H9 (cell line): ENCODE measurements around the gene BRF1. TPM values are rescaled to one million over a fixed set of nuclear protein-coding genes. Genes with fewer than 3 reads are reported as not detected.

Experiments used
- DNase-seq: peaks from one replicate; pipeline ENCODE4 v3.0.0-alpha.2; 2017
- H2AFZ ChIP-seq: one replicate; pipeline ENCODE4 v1.6.1; 2013; ENCODE audit warnings: mild to moderate bottlenecking, low read length, control low read depth, moderate library complexity
- H2AK5ac ChIP-seq: 2 replicates; pipeline ENCODE4 v1.6.1; 2013; ENCODE audit warnings: low read length, control low read depth, mixed read lengths; ENCODE audit not compliant: insufficient read length
- H2BK120ac ChIP-seq: one replicate; pipeline ENCODE4 v1.6.1; 2013; ENCODE audit warnings: low read depth, mild to moderate bottlenecking, low read length, control low read depth, inconsistent platforms; ENCODE audit not compliant: poor library complexity, severe bottlenecking
- H2BK12ac ChIP-seq: 2 replicates; pipeline ENCODE4 v1.6.1; 2013; ENCODE audit warnings: low read length, control low read depth, mixed read lengths, low read depth; ENCODE audit not compliant: insufficient read length
- H2BK15ac ChIP-seq: 2 replicates; pipeline ENCODE4 v1.6.1; 2013; ENCODE audit warnings: low read depth, low read length, control low read depth
- H2BK20ac ChIP-seq: one replicate; pipeline ENCODE4 v1.6.1; 2013; ENCODE audit warnings: low read depth, mild to moderate bottlenecking, low read length, control low read depth, inconsistent platforms; ENCODE audit not compliant: poor library complexity, severe bottlenecking
- H2BK5ac ChIP-seq: 2 replicates; pipeline ENCODE4 v1.6.1; 2013; ENCODE audit warnings: low read length, control low read depth, mixed read lengths; ENCODE audit not compliant: insufficient read length
- H3K14ac ChIP-seq: 2 replicates; pipeline ENCODE4 v1.6.1; 2013; ENCODE audit warnings: low read length, control low read depth; ENCODE audit not compliant: insufficient read depth
- H3K18ac ChIP-seq: 2 replicates; pipeline ENCODE4 v1.6.1; 2013; ENCODE audit warnings: low read depth, mild to moderate bottlenecking, mixed read lengths, low read length, control low read depth; ENCODE audit not compliant: insufficient read length
- H3K23ac ChIP-seq: 2 replicates; pipeline ENCODE4 v1.6.1; 2013; ENCODE audit warnings: low read length, control low read depth, mixed read lengths, low read depth; ENCODE audit not compliant: insufficient read length
- H3K23me2 ChIP-seq: 2 replicates; pipeline ENCODE4 v1.6.1; 2013; ENCODE audit warnings: low read depth, mild to moderate bottlenecking, mixed read lengths, low read length, control low read depth; ENCODE audit not compliant: insufficient read length, poor library complexity, severe bottlenecking
- H3K27ac ChIP-seq: 2 replicates; pipeline ENCODE4 v1.5.1; 2013; ENCODE audit warnings: low read length, control low read depth, mixed read lengths, low read depth; ENCODE audit not compliant: insufficient read length
- H3K27me3 ChIP-seq: 2 replicates; pipeline ENCODE4 v1.6.1; 2013; ENCODE audit warnings: low read length, control low read depth, inconsistent platforms; ENCODE audit not compliant: insufficient read depth
- H3K4ac ChIP-seq: 2 replicates; pipeline ENCODE4 v1.6.1; 2013; ENCODE audit warnings: low read depth, mild to moderate bottlenecking, control low read depth, inconsistent platforms, low read length, moderate library complexity
- H3K4me1 ChIP-seq: 2 replicates; pipeline ENCODE4 v1.6.1; 2013; ENCODE audit warnings: low read length, control low read depth, inconsistent platforms; ENCODE audit not compliant: insufficient read depth
- H3K4me2 ChIP-seq: 2 replicates; pipeline ENCODE4 v1.6.1; 2013; ENCODE audit warnings: low read length, control low read depth, mixed read lengths; ENCODE audit not compliant: insufficient read length, insufficient read depth
- H3K56ac ChIP-seq: 2 replicates; pipeline ENCODE4 v1.6.1; 2013; ENCODE audit warnings: low read depth, mild to moderate bottlenecking, mixed read lengths, low read length, control low read depth; ENCODE audit not compliant: insufficient read length
- H3K79me1 ChIP-seq: 2 replicates; pipeline ENCODE4 v1.6.1; 2013; ENCODE audit warnings: low read depth, mild to moderate bottlenecking, moderate library complexity, low read length, control low read depth, inconsistent platforms; ENCODE audit not compliant: insufficient read depth, poor library complexity, severe bottlenecking
- H3K79me2 ChIP-seq: 2 replicates; pipeline ENCODE4 v1.6.1; 2013; ENCODE audit warnings: low read length, control low read depth, inconsistent platforms; ENCODE audit not compliant: insufficient read depth
- H3K9ac ChIP-seq: 2 replicates; pipeline ENCODE4 v1.6.1; 2013; ENCODE audit warnings: low read length, control low read depth, mixed read lengths; ENCODE audit not compliant: insufficient read length; ENCODE audit errors: extremely low read depth
- H3K9me3 ChIP-seq: one replicate; pipeline ENCODE4 v1.6.1; 2013; ENCODE audit warnings: low read depth, low read length, inconsistent platforms; ENCODE audit not compliant: control insufficient read depth
- H3T11ph ChIP-seq: one replicate; pipeline ENCODE4 v1.6.1; 2013; ENCODE audit warnings: mild to moderate bottlenecking, low read length, control low read depth, inconsistent platforms
- H4K20me1 ChIP-seq: one replicate; pipeline ENCODE4 v1.6.1; 2013; ENCODE audit not compliant: control insufficient read depth, insufficient read length, insufficient read depth
- H4K5ac ChIP-seq: 2 replicates; pipeline ENCODE4 v1.6.1; 2013; ENCODE audit warnings: low read depth, mild to moderate bottlenecking, mixed read lengths, low read length, control low read depth; ENCODE audit not compliant: insufficient read length
- H4K8ac ChIP-seq: replicated peaks from 2 replicates; pipeline ENCODE4 v1.6.1; 2013; ENCODE audit warnings: low read length, control low read depth, mixed read lengths, low read depth; ENCODE audit not compliant: insufficient read length
- H4K91ac ChIP-seq: 2 replicates; pipeline ENCODE4 v1.6.1; 2013; ENCODE audit warnings: low read depth, mild to moderate bottlenecking, moderate library complexity, mixed read lengths, low read length, control low read depth; ENCODE audit not compliant: insufficient read length
- H3K27ac Mint-ChIP-seq, 3 experiments: 2 replicates in 2 of 3; 3 replicates in 1 of 3; pipeline ENCODE4 v1.8.0; 2020 to 2021; ENCODE audit warnings: mixed read lengths in 3 of 3, mild to moderate bottlenecking in 1 of 3, moderate library complexity in 1 of 3
- H3K27me3 Mint-ChIP-seq: 2 replicates; pipeline ENCODE4 v1.8.0; 2021; ENCODE audit warnings: low read depth, mild to moderate bottlenecking, moderate library complexity, mixed read lengths
- H3K36me3 Mint-ChIP-seq, 3 experiments: 2 replicates in 2 of 3; 3 replicates in 1 of 3; pipeline ENCODE4 v1.8.0; 2020 to 2021; ENCODE audit warnings: low read depth in 3 of 3, mixed read lengths in 3 of 3; ENCODE audit not compliant: insufficient read depth in 1 of 3
- H3K4me1 Mint-ChIP-seq, 2 experiments: 2 replicates each; pipeline ENCODE4 v1.8.0; 2020; ENCODE audit warnings: mixed read lengths in 2 of 2
- H3K4me3 Mint-ChIP-seq, 2 experiments: 2 replicates in 1 of 2; 3 replicates in 1 of 2; pipeline ENCODE4 v1.8.0; 2020 to 2021; ENCODE audit warnings: mild to moderate bottlenecking in 2 of 2, mixed read lengths in 2 of 2, moderate library complexity in 1 of 2
- H3K9me3 Mint-ChIP-seq, 2 experiments: 2 replicates in 1 of 2; 3 replicates in 1 of 2; pipeline ENCODE4 v1.8.0; 2020; ENCODE audit warnings: mild to moderate bottlenecking in 2 of 2, mixed read lengths in 2 of 2, moderate library complexity in 1 of 2
- CTCF ChIP-seq: fragments of 200-600 bp; sonication (generic); conservative IDR thresholded peaks from 3 replicates; pipeline ENCODE4 v1.8.0; 2021; ENCODE audit warnings: antibody characterized with exemption, mild to moderate bottlenecking
- WGBS: extraction: QIAGEN DNeasy Blood & Tissue Kit; methylation state at CpG from one replicate; pipeline ENCODE4 v1.1.7; 2013; ENCODE audit warnings: missing lambda C conversion rate, low lambda C conversion rate, mixed read lengths; ENCODE audit not compliant: insufficient read length; ENCODE audit errors: extremely low coverage; 5-methylcytosine and 5-hydroxymethylcytosine counted together
- total RNA-seq: library from RNA; stranded (reverse); gene quantifications from 2 replicates; pipeline ENCODE4 v1.2.1, GENCODE V29; 2021

BRF1 gene
- total RNA-seq, 1 experiment from 2014 or later = 28.3 TPM

DNA sequence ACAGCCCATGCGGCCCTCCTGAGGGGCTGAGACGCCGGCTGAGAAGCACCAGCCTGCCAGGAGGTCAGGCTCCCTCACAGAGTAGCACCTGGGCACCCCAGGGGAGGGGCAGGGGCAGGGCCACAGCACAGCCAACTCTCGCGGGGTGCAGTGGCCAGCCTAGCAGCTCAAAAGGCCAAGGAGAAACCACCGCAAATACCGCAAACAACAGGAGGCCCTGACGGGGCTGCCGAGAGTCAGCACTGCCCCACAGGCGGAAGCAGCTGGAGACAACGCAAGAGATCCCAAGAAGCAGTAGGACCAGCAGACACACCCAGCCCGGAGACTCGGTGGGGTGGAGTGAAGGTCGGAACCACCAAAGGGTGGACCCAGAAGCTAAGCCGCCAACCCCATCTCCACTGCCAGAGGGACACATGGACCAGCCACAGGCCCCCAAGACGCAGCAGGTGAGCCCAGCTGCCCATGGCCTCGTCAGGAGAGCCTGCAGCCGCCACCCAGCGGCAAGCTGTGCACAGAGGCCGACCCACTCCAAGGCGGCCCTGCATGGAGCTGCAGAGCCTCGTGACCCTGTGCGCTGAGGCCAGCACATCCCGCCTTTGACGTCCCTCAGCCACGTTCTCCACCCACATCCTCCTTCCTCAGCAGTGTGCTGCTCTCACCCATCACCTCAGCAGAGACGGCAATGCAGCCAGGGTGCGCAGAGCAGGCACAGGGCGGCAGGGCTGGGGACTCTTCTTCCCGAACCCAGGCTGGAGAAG, 84.1 kb downstream of the BRF1 start:
- no CpG with 5 or more reads among the region's 30 CpGs for WGBS
- no peaks in the 10 kb centered on the region for H3K27me3 ChIP-seq
- H3K27ac ChIP-seq = no peak overlapping the region
- no peaks in the 10 kb centered on the region for H3K79me2 ChIP-seq
- no peak overlapping the region for H2AK5ac ChIP-seq
- H3K4me2 ChIP-seq = no peak overlapping the region
- no peak overlapping the region for H3K4me3 Mint-ChIP-seq
- H3K36me3 Mint-ChIP-seq = peaks cover 2 to 15% (median 14%) of the 10 kb centered on the region in 3 experiments; a peak in 6 of 7 replicates
- no peak for TF ChIP-seq CTCF
- H3K18ac ChIP-seq = no peak overlapping the region
- no peak overlapping the region for H4K5ac ChIP-seq
- DNase-seq = no peak
- H3K56ac ChIP-seq = no peak overlapping the region
- no peak overlapping the region for H2BK20ac ChIP-seq
- no peak overlapping the region for H2BK120ac ChIP-seq
- no peak overlapping the region for H4K8ac ChIP-seq
- no peak overlapping the region for H2AFZ ChIP-seq
- H2BK12ac ChIP-seq = no peak overlapping the region
- no peak overlapping the region for H2BK15ac ChIP-seq
- H3K23ac ChIP-seq = no peak overlapping the region
- no peaks in the 10 kb centered on the region for H3K4me1 Mint-ChIP-seq
- no peak overlapping the region; the same call in 1 of the 2 replicates for H3K14ac ChIP-seq
- no peaks in the 10 kb centered on the region for H3K79me1 ChIP-seq
- H3K23me2 ChIP-seq = no peaks in the 10 kb centered on the region
- H3K9me3 ChIP-seq = no peaks in the 10 kb centered on the region
- no peak overlapping the region for H3K4ac ChIP-seq
- no peaks in the 10 kb centered on the region for H4K20me1 ChIP-seq
- H3K27ac Mint-ChIP-seq = no peak overlapping the region; a peak in 1 of 7 replicates
- no peak overlapping the region for H3K9ac ChIP-seq
- no peaks in the 10 kb centered on the region for H3K27me3 Mint-ChIP-seq
- H3T11ph ChIP-seq = no peak overlapping the region
- H2BK5ac ChIP-seq = no peak overlapping the region
- H3K9me3 Mint-ChIP-seq = no peaks in the 10 kb centered on the region; a peak in 1 of 5 replicates
- no peaks in the 10 kb centered on the region for H3K4me1 ChIP-seq
- H4K91ac ChIP-seq = no peak overlapping the region
